ENCODE data around the gene CCDC142. TPM values are rescaled to one million over a fixed set of nuclear protein-coding genes. Genes with fewer than 3 reads are reported as not detected.
A peak's percentile ranks its signal among the peaks of the same experiment; 100 is the strongest.

Gene CCDC142
- total and polyA plus RNA-seq, 4 donors, result 5.1 to 28.3 (median 10.8) TPM

DNA sequence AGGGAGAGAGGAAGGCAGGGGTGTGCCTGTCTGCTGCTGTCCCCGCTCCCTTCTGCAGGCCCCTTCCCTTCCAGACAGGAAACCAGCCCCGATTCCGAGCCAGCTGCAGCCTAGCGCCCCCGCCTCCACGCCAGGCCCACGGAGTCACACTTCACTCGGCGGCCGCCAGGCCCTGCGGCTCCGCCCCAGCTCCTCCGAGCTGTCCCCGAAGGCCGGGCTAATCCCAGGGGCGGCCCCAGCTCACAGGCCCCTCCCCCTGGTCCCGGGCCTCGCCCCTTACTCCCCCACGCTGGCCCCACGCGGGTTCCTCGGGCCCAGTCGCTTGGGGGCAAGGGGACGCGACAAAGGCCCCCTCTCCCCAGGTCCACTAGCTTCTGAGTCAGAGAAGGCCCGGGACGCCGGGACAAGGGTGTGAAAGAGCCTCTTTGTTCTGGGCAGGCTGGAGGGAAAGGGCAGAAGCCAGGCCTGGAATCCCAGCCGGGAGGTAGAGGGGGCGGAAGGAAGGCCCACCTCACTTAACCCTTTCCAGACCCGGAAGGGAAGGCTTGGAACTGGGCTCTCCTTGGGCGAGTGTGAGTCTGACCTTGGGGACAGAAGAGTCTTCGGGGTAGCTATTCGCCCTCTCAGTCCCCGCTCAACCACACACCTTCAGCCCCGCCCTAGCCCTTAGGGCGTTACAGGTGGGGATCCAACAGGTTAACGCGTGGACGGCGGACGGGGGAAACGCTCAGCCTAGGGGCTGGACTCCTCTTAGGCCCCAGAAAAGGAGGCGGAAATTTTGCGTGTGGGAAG is 42.2 kb downstream of the CCDC142 start:
- Histone ChIP-seq H3K4me3 (ENCODE audit: low read depth in 1 of 3, low read length in 3 of 3) (peak overlapping the region; percentile 79 to 88 (median 80)), H3K27ac (ENCODE audit: low read depth in 1 of 2, low read length in 2 of 2) (peak overlapping the region; percentile 92 to 95), H3K9me3 (ENCODE audit: control insufficient read depth in 4 of 4, low read length in 3 of 4) (no peaks in the 10 kb centered on the region), H3K27me3 (ENCODE audit: control insufficient read depth in 4 of 4, insufficient read depth in 4 of 4, low read length in 3 of 4) (no peaks in the 10 kb centered on the region), H3K9ac (ENCODE audit: low read depth in 1 of 2, low read length in 2 of 2) (peak overlapping the region; percentile 30 to 71), H3K36me3 (ENCODE audit: control insufficient read depth in 4 of 4, insufficient read depth in 3 of 4, low read depth in 1 of 4, low read length in 3 of 4) (peaks cover 0 to 4% (median 0%) of the 10 kb centered on the region in 4 donors), H3K4me1 (ENCODE audit: control insufficient read depth in 4 of 4, insufficient read depth in 4 of 4, low read length in 3 of 4) (peaks cover 19 to 61% (median 53%) of the 10 kb centered on the region in 4 donors)
- TF ChIP-seq TAF1 (conservative IDR thresholded peaks at IDR 0.05) (no peak), FOXA1 (IDR thresholded peaks at IDR 0.05) (no peak), GABPA (IDR thresholded peaks at IDR 0.05 in 1 of 2, conservative IDR thresholded peaks at IDR 0.05 in 1 of 2) (peak in 1 of 2 donors; percentile 53), YY1 (IDR thresholded peaks at IDR 0.05) (no peak), NR2F2 (IDR thresholded peaks at IDR 0.05) (no peak), EGR1 (IDR thresholded peaks at IDR 0.05; ENCODE audit: low read depth in 2 of 2) (peak in 1 of 2 donors; percentile 18), RXRA (IDR thresholded peaks at IDR 0.05) (no peak), HNF4G (IDR thresholded peaks at IDR 0.05) (no peak), RAD21 (IDR thresholded peaks at IDR 0.05) (peak; percentile 39 to 56), FOXA2 (IDR thresholded peaks at IDR 0.05) (no peak), SP1 (IDR thresholded peaks at IDR 0.05) (peak; percentile 54), JUND (IDR thresholded peaks at IDR 0.05) (no peak), HNF4A (conservative IDR thresholded peaks at IDR 0.05) (peak in 1 of 2 donors; percentile 20)
- TF ChIP-seq, protein P1, sequence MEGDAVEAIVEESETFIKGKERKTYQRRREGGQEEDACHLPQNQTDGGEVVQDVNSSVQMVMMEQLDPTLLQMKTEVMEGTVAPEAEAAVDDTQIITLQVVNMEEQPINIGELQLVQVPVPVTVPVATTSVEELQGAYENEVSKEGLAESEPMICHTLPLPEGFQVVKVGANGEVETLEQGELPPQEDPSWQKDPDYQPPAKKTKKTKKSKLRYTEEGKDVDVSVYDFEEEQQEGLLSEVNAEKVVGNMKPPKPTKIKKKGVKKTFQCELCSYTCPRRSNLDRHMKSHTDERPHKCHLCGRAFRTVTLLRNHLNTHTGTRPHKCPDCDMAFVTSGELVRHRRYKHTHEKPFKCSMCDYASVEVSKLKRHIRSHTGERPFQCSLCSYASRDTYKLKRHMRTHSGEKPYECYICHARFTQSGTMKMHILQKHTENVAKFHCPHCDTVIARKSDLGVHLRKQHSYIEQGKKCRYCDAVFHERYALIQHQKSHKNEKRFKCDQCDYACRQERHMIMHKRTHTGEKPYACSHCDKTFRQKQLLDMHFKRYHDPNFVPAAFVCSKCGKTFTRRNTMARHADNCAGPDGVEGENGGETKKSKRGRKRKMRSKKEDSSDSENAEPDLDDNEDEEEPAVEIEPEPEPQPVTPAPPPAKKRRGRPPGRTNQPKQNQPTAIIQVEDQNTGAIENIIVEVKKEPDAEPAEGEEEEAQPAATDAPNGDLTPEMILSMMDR (IDR thresholded peaks at IDR 0.05; ENCODE audit: low read depth, low read length, missing input control), result peak; percentile 39
- TF ChIP-seq, protein P2, sequence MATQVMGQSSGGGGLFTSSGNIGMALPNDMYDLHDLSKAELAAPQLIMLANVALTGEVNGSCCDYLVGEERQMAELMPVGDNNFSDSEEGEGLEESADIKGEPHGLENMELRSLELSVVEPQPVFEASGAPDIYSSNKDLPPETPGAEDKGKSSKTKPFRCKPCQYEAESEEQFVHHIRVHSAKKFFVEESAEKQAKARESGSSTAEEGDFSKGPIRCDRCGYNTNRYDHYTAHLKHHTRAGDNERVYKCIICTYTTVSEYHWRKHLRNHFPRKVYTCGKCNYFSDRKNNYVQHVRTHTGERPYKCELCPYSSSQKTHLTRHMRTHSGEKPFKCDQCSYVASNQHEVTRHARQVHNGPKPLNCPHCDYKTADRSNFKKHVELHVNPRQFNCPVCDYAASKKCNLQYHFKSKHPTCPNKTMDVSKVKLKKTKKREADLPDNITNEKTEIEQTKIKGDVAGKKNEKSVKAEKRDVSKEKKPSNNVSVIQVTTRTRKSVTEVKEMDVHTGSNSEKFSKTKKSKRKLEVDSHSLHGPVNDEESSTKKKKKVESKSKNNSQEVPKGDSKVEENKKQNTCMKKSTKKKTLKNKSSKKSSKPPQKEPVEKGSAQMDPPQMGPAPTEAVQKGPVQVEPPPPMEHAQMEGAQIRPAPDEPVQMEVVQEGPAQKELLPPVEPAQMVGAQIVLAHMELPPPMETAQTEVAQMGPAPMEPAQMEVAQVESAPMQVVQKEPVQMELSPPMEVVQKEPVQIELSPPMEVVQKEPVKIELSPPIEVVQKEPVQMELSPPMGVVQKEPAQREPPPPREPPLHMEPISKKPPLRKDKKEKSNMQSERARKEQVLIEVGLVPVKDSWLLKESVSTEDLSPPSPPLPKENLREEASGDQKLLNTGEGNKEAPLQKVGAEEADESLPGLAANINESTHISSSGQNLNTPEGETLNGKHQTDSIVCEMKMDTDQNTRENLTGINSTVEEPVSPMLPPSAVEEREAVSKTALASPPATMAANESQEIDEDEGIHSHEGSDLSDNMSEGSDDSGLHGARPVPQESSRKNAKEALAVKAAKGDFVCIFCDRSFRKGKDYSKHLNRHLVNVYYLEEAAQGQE (IDR thresholded peaks at IDR 0.05), result no peak
- TF ChIP-seq, protein P3, sequence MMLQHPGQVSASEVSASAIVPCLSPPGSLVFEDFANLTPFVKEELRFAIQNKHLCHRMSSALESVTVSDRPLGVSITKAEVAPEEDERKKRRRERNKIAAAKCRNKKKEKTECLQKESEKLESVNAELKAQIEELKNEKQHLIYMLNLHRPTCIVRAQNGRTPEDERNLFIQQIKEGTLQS (IDR thresholded peaks at IDR 0.05), result no peak
- TF ChIP-seq, protein P4, sequence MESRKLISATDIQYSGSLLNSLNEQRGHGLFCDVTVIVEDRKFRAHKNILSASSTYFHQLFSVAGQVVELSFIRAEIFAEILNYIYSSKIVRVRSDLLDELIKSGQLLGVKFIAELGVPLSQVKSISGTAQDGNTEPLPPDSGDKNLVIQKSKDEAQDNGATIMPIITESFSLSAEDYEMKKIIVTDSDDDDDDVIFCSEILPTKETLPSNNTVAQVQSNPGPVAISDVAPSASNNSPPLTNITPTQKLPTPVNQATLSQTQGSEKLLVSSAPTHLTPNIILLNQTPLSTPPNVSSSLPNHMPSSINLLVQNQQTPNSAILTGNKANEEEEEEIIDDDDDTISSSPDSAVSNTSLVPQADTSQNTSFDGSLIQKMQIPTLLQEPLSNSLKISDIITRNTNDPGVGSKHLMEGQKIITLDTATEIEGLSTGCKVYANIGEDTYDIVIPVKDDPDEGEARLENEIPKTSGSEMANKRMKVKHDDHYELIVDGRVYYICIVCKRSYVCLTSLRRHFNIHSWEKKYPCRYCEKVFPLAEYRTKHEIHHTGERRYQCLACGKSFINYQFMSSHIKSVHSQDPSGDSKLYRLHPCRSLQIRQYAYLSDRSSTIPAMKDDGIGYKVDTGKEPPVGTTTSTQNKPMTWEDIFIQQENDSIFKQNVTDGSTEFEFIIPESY (IDR thresholded peaks at IDR 0.05), result no peak
- TF ChIP-seq, protein P5, sequence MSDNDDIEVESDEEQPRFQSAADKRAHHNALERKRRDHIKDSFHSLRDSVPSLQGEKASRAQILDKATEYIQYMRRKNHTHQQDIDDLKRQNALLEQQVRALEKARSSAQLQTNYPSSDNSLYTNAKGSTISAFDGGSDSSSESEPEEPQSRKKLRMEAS (IDR thresholded peaks at IDR 0.05), result no peak
- peak; percentile 75 for DNase-seq (ENCODE audit: low spot score)
- WGBS, result 6% methylated on average over 45 of the region's 45 CpGs

Measured in liver (tissue), 9 donors.